ENCODE results near the gene CALR3.

CALR3 gene

DNA sequence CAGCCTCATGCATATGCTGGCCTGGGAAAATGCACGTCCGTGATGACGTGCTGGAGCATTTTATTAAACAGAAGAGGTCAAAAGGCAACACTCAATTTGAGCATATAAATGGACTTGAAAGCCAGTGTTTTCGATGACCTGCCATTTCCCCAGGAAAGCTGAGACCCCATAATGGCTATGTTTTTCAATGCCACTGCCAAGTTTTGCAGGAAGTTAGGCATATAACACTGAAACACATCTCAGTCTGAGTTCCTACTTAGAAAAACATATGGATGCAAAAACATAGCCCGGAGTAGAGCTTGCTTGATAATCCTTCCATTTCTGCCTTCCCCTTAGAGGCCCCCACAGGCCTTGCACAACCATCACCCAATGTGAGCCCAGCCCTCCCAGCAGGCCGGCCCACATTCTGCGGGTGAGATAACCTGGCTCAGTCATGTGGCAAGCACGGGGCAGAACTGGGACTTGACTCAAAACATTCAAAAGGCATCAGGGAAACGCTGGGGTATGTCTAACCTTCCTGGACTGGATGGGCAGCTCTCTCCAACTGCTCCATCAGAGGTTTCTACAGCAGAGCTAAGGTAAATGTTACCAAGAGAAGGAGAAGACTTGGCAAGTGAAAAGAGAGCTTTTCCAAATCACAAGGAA lies 49.1 kb downstream of the CALR3 start:
- H3K4me3 ChIP-seq (replicated peaks; ENCODE audit: low read depth, low read length) = no peak overlapping the region
- TF ChIP-seq CTCF (IDR thresholded peaks at IDR 0.05; ENCODE audit: low read depth, low read length, missing control alignments) = no peak
- DNase-seq (ENCODE audit: extremely low read depth, low read depth) = no peak

- no peak overlapping the region for H3K4me3 ChIP-seq (replicated peaks; ENCODE audit: low read depth, low read length)
- no peak for DNase-seq (ENCODE audit: extremely low read depth, low read depth)
- TF ChIP-seq CTCF (IDR thresholded peaks at IDR 0.05; ENCODE audit: low read depth, low read length, missing control alignments) = no peak
These were observed 49.8 kb downstream of the CALR3 start for GRCh38 chr19:16446108-16446723.

GRCh38 chr19:16445238-16446107 lies 50.5 kb downstream of the CALR3 start:
- no peak overlapping the region for H3K4me3 ChIP-seq (replicated peaks; ENCODE audit: low read depth, low read length)
- no peak for TF ChIP-seq CTCF (IDR thresholded peaks at IDR 0.05; ENCODE audit: low read depth, low read length, missing control alignments)
- DNase-seq (ENCODE audit: extremely low read depth, low read depth) = no peak

GRCh38 chr19:16444269-16444600 lies 51.7 kb downstream of the CALR3 start:
- TF ChIP-seq CTCF (IDR thresholded peaks at IDR 0.05; ENCODE audit: low read depth, low read length, missing control alignments) = no peak
- no peak for DNase-seq (ENCODE audit: extremely low read depth, low read depth)
- no peak overlapping the region for H3K4me3 ChIP-seq (replicated peaks; ENCODE audit: low read depth, low read length)

DNA sequence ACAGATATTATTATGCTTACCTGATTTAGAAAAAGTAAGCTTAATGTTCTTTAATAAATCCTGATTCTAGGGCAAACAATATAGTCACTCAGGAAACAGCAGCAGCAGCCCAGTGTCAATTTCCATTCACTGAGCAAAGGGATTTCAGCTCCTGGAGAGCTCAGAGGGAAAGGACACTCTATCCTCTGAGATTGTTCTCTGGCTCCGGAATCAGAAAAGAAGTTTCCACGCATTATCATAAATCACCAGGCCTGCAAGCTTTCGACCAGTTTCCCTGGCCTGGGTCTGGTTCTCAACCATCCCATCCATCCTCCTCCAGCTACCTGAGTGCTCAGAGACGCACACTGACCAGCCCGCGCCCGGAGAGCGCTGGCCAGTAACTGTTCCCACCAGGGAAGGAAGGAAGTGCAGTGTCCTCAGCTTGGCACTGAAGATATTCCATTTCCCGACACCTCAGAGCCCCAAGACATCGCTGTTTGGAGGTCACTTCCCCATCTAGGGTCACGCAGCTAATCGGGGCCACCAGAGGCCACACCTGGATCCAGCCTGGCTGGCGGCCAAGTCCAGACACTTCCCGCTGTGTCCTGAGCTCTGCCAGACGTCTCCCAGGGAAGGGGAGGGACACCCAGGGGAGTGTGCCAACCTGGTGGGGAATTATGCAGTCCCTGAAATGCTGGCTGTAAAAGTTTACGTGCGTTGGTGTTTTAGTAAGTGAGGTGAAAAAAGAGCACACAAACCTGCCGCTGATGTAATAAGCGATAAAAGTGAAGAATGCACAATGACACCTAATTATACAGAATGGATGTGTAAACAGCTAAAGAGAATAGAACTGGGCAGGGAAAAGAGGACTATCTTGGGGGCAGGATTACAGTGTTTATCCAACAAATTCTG lies 53.3 kb downstream of the CALR3 start:
- TF ChIP-seq CTCF (IDR thresholded peaks at IDR 0.05; ENCODE audit: low read depth, low read length, missing control alignments) = no peak
- no peak for DNase-seq (ENCODE audit: extremely low read depth, low read depth)
- H3K4me3 ChIP-seq (replicated peaks; ENCODE audit: low read depth, low read length) = no peak overlapping the region

DNA sequence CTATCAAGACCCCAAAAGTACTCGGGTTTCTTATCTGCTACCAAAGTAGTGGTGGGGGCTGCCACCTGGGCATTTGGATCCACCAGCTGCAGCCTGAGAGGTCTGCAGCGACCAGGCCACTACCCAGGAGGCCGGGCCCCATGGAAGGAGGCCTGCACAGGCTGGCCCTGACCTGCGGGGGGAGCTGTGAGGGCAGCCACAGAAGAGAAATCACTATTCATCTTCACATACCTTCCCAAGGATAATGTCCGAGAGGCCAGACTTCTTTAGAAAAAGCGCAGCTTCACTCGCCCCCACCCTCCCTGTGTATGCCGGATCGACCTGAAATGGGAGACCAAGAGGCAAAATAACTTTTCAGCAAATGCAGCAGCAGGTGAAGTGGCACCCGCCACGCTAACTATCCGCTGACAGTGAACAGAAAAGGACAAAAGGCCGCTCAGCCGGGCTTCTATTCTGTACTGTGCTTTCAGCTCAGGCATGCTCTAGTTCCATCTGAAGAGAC lies 54.3 kb downstream of the CALR3 start:
- no peak for DNase-seq (ENCODE audit: extremely low read depth, low read depth)
- TF ChIP-seq CTCF (IDR thresholded peaks at IDR 0.05; ENCODE audit: low read depth, low read length, missing control alignments) = peak; percentile 61

More for the DNA sequence above, 54.3 kb downstream of the CALR3 start:
- no peak overlapping the region for H3K4me3 ChIP-seq (replicated peaks; ENCODE audit: low read depth, low read length)
